Kidney (tissue), 14 donors: Measurements from ENCODE around the gene CACNG8. TPM values are rescaled to one million over a fixed set of nuclear protein-coding genes. Genes with fewer than 3 reads are reported as not detected.

ENCODE experiments used
- DNase-seq, 5 donors: peaks; one replicate each; pipeline ENCODE4 v3.0.0-alpha.2; 2013 to 2020
- FAIRE-seq: peaks from 2 replicates; lab custom pipeline; 2012; peaks lifted over from hg19 to GRCh38; lab: Jason Lieb, UNC
- H3K27ac ChIP-seq, 2 donors: one replicate each; pipeline ENCODE4 v1.7.0; 2013; ENCODE audit warnings: low read depth in 2 of 2, low read length in 2 of 2, inconsistent platforms in 1 of 2
- H3K27me3 ChIP-seq: one replicate; pipeline ENCODE4 v1.7.1; 2013; ENCODE audit warnings: low read length, inconsistent platforms; ENCODE audit not compliant: control insufficient read depth, insufficient read depth
- H3K36me3 ChIP-seq, 3 donors: one replicate each; pipeline versions ENCODE4 v1.7.0 to v1.7.1; 2013; ENCODE audit warnings: low read length in 3 of 3, control low read depth in 1 of 3, inconsistent platforms in 1 of 3; ENCODE audit not compliant: insufficient read depth in 3 of 3, control insufficient read depth in 2 of 3
- H3K4me1 ChIP-seq, 3 donors: one replicate each; pipeline versions ENCODE4 v1.7.0 to v1.7.1; 2013; ENCODE audit warnings: low read length in 3 of 3, inconsistent platforms in 1 of 3, low read depth in 1 of 3; ENCODE audit not compliant: control insufficient read depth in 2 of 3, insufficient read depth in 2 of 3
- H3K4me3 ChIP-seq, 3 donors: one replicate each; pipeline versions ENCODE4 v1.7.0 to v1.8.1; 2013; ENCODE audit warnings: low read length in 3 of 3, control low read depth in 1 of 3, inconsistent platforms in 1 of 3
- H3K9ac ChIP-seq, 3 donors: one replicate each; pipeline versions ENCODE4 v1.7.0 to v1.7.1; 2013; ENCODE audit warnings: low read length in 3 of 3, control low read depth in 1 of 3, inconsistent platforms in 1 of 3
- H3K9me3 ChIP-seq, 3 donors: one replicate each; pipeline versions ENCODE4 v1.7.0 to v1.7.1; 2013; ENCODE audit warnings: low read length in 3 of 3, control low read depth in 1 of 3, inconsistent platforms in 1 of 3; ENCODE audit not compliant: control insufficient read depth in 2 of 3, insufficient read depth in 1 of 3
- CTCF ChIP-seq: IDR thresholded peaks from 3 replicates; pipeline ENCODE4 v1.5.1; 2012; ENCODE audit warnings: mild to moderate bottlenecking, moderate library complexity, borderline replicate concordance; ENCODE audit not compliant: insufficient read depth; ENCODE audit errors: extremely low read depth
- intact Hi-C: fragments of 100-400 bp; cut with DNase I; formaldehyde crosslinking; loops from one replicate; pipeline ENCODE4 v1.11.1; 2022
- polyA plus RNA-seq: library from polyadenylated mRNA; stranded (reverse); fragments of 350-450 nt; fragmentation: Illumina TruSeq; extraction: RNeasy Lipid Tissue Mini Kit (QIAGEN cat#74804); gene quantifications from one replicate; pipeline ENCODE4 v1.2.3, GENCODE V29; 2014; ENCODE audit warnings: low read depth, low replicate concordance; ENCODE audit not compliant: insufficient read depth
- total RNA-seq: library from RNA; stranded (reverse); fragmentation: NEBNext Ultra II Directional; extraction: Animal tissue kit (Norgen Biotek cat#: 25700); gene quantifications from one replicate; pipeline ENCODE4 v1.2.1, GENCODE V29; 2021
- donor health status: control.
- donor health status: control.
- donor health status: control.
- donor health status: control.
- donor health status: control.
- donor health status: DM: yes; HTN: yes; CAD: no.
- donor health status: Normal renal cell carcinoma (clear cell type).

CACNG8 gene
- total and polyA plus RNA-seq, 2 donors from 2014 or later: 0.03 TPM; not detected in 1

GRCh38 chr19:53960187-53960586 lies 2.5 kb upstream of the CACNG8 start:
- DNase-seq: peak in 1 of 5 donors; percentile 28
- intact Hi-C loops: no loop called here
- peaks cover 28% of the 10 kb centered on the region for H3K27me3 ChIP-seq

GRCh38 chr19:53960886-53961285 lies 1.9 kb upstream of the CACNG8 start:
- no peak for FAIRE-seq
- no peak for TF ChIP-seq CTCF

More at GRCh38 chr19:53960187-53960586, 2.5 kb upstream of the CACNG8 start:
- H3K4me3 ChIP-seq: no peak overlapping the region
- H3K27ac ChIP-seq: no peak overlapping the region
- H3K9ac ChIP-seq: no peak overlapping the region
- no peaks in the 10 kb centered on the region for H3K9me3 ChIP-seq
- H3K36me3 ChIP-seq: no peaks in the 10 kb centered on the region
- FAIRE-seq: no peak
- no peaks in the 10 kb centered on the region for H3K4me1 ChIP-seq
- no peak for TF ChIP-seq CTCF

GRCh38 chr19:53961523-53962356 lies 997 bp upstream of the CACNG8 start:
- FAIRE-seq (no peak), DNase-seq (no peak)
- TF ChIP-seq CTCF: no peak
- intact Hi-C loops: no loop called here
- Histone ChIP-seq H3K27me3 (peaks cover 28% of the 10 kb centered on the region), H3K9ac (no peak overlapping the region), H3K4me1 (no peaks in the 10 kb centered on the region), H3K27ac (no peak overlapping the region), H3K4me3 (no peak overlapping the region), H3K36me3 (no peaks in the 10 kb centered on the region), H3K9me3 (no peaks in the 10 kb centered on the region)

More at GRCh38 chr19:53960886-53961285, 1.9 kb upstream of the CACNG8 start:
- intact Hi-C loops: no loop called here
- Histone ChIP-seq H3K27me3 (peaks cover 28% of the 10 kb centered on the region), H3K27ac (no peak overlapping the region), H3K9ac (no peak overlapping the region), H3K4me3 (no peak overlapping the region), H3K36me3 (no peaks in the 10 kb centered on the region), H3K4me1 (no peaks in the 10 kb centered on the region), H3K9me3 (no peaks in the 10 kb centered on the region)
- no peak for DNase-seq
